HL-60 (cell line): ENCODE results near the gene STT3B.

Experiments used
- GABPA ChIP-seq: IDR thresholded peaks from 2 replicates; pipeline ENCODE4 v1.6.1; 2012; ENCODE audit warnings: low read depth
- REST ChIP-seq: IDR thresholded peaks from 2 replicates; pipeline ENCODE4 v1.6.1; 2012; ENCODE audit warnings: low read depth; ENCODE audit not compliant: insufficient replicate concordance
- TF ChIP-seq, protein P1 (sequence below): IDR thresholded peaks from one replicate; pipeline ENCODE4 v1.5.1; 2011; ENCODE audit warnings: low read length, control low read depth, inconsistent platforms; ENCODE audit not compliant: insufficient read depth

GRCh38 chr3:31613177-31613576 lies 80.5 kb downstream of the STT3B start:
- no peak for TF ChIP-seq REST
- TF ChIP-seq, protein P1, sequence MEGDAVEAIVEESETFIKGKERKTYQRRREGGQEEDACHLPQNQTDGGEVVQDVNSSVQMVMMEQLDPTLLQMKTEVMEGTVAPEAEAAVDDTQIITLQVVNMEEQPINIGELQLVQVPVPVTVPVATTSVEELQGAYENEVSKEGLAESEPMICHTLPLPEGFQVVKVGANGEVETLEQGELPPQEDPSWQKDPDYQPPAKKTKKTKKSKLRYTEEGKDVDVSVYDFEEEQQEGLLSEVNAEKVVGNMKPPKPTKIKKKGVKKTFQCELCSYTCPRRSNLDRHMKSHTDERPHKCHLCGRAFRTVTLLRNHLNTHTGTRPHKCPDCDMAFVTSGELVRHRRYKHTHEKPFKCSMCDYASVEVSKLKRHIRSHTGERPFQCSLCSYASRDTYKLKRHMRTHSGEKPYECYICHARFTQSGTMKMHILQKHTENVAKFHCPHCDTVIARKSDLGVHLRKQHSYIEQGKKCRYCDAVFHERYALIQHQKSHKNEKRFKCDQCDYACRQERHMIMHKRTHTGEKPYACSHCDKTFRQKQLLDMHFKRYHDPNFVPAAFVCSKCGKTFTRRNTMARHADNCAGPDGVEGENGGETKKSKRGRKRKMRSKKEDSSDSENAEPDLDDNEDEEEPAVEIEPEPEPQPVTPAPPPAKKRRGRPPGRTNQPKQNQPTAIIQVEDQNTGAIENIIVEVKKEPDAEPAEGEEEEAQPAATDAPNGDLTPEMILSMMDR, result no peak
- TF ChIP-seq GABPA, result no peak
